Esophagus squamous epithelium (tissue), 5 donors: Measurements from ENCODE around the gene RERE. TPM values are rescaled to one million over a fixed set of nuclear protein-coding genes. Genes with fewer than 3 reads are reported as not detected.

Source experiments
- DNase-seq: peaks from one replicate; lab custom pipeline; 2025; lab: John Stamatoyannopoulos, UW
- H3K27ac ChIP-seq, 4 donors: fragments of 200-600 bp; sonication (generic); one replicate each; pipeline ENCODE4 v1.5.1; 2016 to 2019; ENCODE audit warnings: mild to moderate bottlenecking in 1 of 4
- H3K27me3 ChIP-seq, 4 donors: fragments of 200-600 bp; sonication (generic); 1 replicate in 3 of 4; 2 replicates in 1 of 4; pipeline versions ENCODE4 v1.5.1 to v1.6.0; 2017 to 2021; ENCODE audit warnings: antibody characterized with exemption in 1 of 4
- H3K36me3 ChIP-seq, 3 donors: fragments of 200-600 bp; sonication (generic); one replicate each; pipeline ENCODE4 v1.5.1; 2016 to 2019
- H3K4me1 ChIP-seq, 3 donors: fragments of 200-600 bp; sonication (generic); one replicate each; pipeline ENCODE4 v1.5.1; 2017 to 2019
- H3K4me3 ChIP-seq, 4 donors: fragments of 200-600 bp; sonication (generic); 1 replicate in 3 of 4; 2 replicates in 1 of 4; pipeline ENCODE4 v1.5.1; 2016 to 2019; ENCODE audit warnings: mild to moderate bottlenecking in 2 of 4, moderate library complexity in 1 of 4
- H3K9me3 ChIP-seq, 3 donors: fragments of 200-600 bp; sonication (generic); one replicate each; pipeline ENCODE4 v1.5.1; 2016 to 2019
- POLR2A ChIP-seq, 4 donors: fragments of 450-650 bp; IDR thresholded peaks; one replicate each; pipeline ENCODE4 v1.6.1; 2017; ENCODE audit warnings: antibody characterized with exemption in 4 of 4, mild to moderate bottlenecking in 4 of 4, moderate library complexity in 3 of 4
- WGBS, 2 donors: methylation state at CpG; one replicate each; pipeline ENCODE4 v1.1.5; 2018; 5-methylcytosine and 5-hydroxymethylcytosine counted together
- intact Hi-C: fragments of 100-400 bp; cut with DNase I; formaldehyde crosslinking; loops from one replicate; pipeline ENCODE4 v1.15.0; 2022
- total RNA-seq, 4 donors: library from RNA; depleted of rRNA; stranded (reverse); fragments of >200 nt; gene quantifications; one replicate each; pipeline ENCODE4 v1.1.0, GENCODE V29; 2016
- TF ChIP-seq, protein P1 (sequence below), 6 experiments: fragments of 450-650 bp in 4 of 6; fragments of 200-600 bp in 2 of 6; sonication (generic) in 2 of 6; IDR thresholded peaks; one replicate each; pipeline ENCODE4 v1.5.1; 2016 to 2019; ENCODE audit warnings: antibody characterized with exemption in 6 of 6, mild to moderate bottlenecking in 4 of 6, moderate library complexity in 4 of 6
- donor health status: DM: yes; HTN: yes; CAD: no.

The RERE gene
- total RNA-seq, 4 donors from 2014 or later = 27.5 to 56.6 (median 32.1) TPM

DNA sequence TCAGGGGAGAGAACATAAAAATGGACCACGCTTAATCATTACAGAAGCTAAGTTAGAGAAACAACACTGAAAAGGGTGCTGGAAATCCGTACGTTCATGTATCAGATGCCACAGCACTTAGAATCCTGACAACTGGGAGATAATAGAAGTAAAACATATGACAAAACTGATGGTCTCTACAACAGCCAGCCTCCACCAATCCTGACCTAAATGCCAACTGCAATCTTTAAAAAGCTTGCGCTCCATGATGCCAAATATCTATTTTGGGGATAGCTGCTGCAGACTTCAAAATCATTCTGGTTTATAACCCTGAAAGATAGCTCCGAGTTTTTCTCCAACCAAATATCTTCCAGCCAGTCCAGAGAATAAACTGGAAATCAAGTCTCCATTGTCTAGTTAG, 178.3 kb downstream of the RERE start:
- Histone ChIP-seq H3K4me1 (peaks cover 0 to 5% (median 0%) of the 10 kb centered on the region in 3 donors), H3K27me3 (no peaks in the 10 kb centered on the region), H3K4me3 (no peak overlapping the region), H3K36me3 (peaks cover 0 to 2% (median 0%) of the 10 kb centered on the region in 3 donors), H3K9me3 (no peaks in the 10 kb centered on the region), H3K27ac (no peak overlapping the region)
- DNase-seq = no peak
- intact Hi-C loops = no loop called here
- TF ChIP-seq, protein P1, sequence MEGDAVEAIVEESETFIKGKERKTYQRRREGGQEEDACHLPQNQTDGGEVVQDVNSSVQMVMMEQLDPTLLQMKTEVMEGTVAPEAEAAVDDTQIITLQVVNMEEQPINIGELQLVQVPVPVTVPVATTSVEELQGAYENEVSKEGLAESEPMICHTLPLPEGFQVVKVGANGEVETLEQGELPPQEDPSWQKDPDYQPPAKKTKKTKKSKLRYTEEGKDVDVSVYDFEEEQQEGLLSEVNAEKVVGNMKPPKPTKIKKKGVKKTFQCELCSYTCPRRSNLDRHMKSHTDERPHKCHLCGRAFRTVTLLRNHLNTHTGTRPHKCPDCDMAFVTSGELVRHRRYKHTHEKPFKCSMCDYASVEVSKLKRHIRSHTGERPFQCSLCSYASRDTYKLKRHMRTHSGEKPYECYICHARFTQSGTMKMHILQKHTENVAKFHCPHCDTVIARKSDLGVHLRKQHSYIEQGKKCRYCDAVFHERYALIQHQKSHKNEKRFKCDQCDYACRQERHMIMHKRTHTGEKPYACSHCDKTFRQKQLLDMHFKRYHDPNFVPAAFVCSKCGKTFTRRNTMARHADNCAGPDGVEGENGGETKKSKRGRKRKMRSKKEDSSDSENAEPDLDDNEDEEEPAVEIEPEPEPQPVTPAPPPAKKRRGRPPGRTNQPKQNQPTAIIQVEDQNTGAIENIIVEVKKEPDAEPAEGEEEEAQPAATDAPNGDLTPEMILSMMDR (IDR thresholded peaks at IDR 0.05) = no peak
- 88 to 91% methylated on average over 5 of the region's 5 CpGs for WGBS, 2 donors

DNA sequence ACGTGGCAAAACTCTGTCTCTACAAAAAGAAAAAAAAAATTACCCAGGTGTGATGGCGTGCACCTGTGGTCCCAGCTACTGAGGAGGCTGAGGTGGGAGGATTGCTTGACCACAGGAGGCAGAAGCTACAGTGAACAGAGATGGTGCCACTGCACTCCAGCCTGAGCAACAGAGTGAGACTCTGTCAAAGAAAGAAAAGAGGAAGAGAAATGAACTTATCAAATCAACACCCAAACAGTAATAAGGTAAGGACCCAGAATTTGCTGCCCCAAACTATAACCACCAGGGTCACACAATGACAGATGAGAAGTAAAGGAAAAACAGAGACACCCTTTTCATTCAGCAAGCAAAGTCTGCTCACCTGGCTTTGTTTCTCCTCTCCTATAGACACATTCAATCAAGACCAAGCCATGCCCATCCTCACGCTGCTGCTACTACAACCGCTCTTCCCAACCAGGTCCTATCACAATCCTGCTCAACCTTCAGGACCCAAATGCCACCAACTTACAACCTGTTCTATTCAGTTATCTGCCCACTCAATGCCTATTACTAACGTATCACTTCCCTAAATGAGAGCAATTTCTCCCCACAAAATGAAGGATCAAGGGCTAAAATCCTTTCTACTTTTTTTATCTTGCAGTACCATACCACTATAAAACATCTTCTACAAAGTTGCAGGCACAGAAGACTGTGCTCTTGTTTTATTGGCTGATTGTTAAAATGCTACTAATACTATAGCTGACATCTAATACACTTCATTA, 183.5 kb downstream of the RERE start:
- intact Hi-C loops = no loop called here
- no peaks in the 10 kb centered on the region for H3K27me3 ChIP-seq
- 87 to 96% methylated on average over 5 of the region's 5 CpGs for WGBS, 2 donors
- H3K4me3 ChIP-seq = no peak overlapping the region
- DNase-seq = no peak
- peaks cover 0 to 14% (median 0%) of the 10 kb centered on the region in 3 donors for H3K4me1 ChIP-seq
- H3K27ac ChIP-seq = no peak overlapping the region
- H3K9me3 ChIP-seq = no peaks in the 10 kb centered on the region
- peaks cover 0 to 4% (median 0%) of the 10 kb centered on the region in 3 donors for H3K36me3 ChIP-seq
- TF ChIP-seq, protein P1 (IDR thresholded peaks at IDR 0.05) = no peak
- TF ChIP-seq POLR2A (IDR thresholded peaks at IDR 0.05) = no peak

DNA sequence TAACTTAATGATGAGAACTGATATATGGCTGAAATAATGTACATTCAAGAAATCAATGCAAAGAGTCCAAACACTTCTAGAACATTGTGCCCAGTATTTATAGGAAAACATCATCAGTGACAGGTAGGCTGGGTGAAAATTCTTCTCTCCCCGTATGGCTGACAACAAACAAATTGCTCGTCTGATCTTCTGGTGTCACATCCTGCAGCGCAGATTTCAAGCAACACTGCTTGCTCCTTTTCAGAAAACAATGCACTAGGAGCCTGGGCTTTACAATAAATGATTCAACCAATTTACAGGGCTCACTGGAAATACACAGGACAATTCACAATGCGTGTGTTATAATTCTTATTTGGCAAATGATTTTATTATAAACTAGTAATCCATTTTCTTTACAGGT, 185.3 kb downstream of the RERE start:
- H3K4me3 ChIP-seq = no peak overlapping the region
- H3K27ac ChIP-seq = no peak overlapping the region
- intact Hi-C loops = no loop called here
- no peak for TF ChIP-seq POLR2A (IDR thresholded peaks at IDR 0.05)
- TF ChIP-seq, protein P1 (IDR thresholded peaks at IDR 0.05) = no peak
- peaks cover 0 to 15% (median 0%) of the 10 kb centered on the region in 3 donors for H3K4me1 ChIP-seq
- H3K36me3 ChIP-seq = peaks cover 0 to 4% (median 0%) of the 10 kb centered on the region in 3 donors
- WGBS, 2 donors = 75 to 76% methylated on average over 4 of the region's 4 CpGs
- H3K9me3 ChIP-seq = no peaks in the 10 kb centered on the region
- no peaks in the 10 kb centered on the region for H3K27me3 ChIP-seq
- no peak for DNase-seq

DNA sequence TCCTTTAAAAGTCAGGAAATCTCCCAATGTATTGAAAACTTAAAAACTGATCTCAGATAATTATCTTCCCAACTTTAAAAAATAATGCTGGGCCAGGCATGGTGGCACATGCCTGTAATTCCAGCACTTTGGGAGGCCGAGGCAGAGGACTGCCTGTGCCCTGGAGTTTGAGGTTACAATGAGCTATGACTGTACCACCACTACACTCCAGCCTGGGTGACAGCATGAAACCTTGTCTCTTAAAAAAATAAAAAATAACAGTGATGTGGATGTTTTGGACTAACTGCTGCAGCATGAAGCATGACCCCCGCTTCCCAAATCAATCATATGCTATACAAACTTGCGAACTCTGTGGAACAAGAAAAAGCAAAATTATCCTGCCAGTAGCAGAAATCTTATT, 186.3 kb downstream of the RERE start:
- Histone ChIP-seq H3K4me3 (no peak overlapping the region), H3K4me1 (peaks cover 0 to 15% (median 0%) of the 10 kb centered on the region in 3 donors), H3K27ac (no peak overlapping the region), H3K9me3 (no peaks in the 10 kb centered on the region), H3K36me3 (peaks cover 0 to 4% (median 0%) of the 10 kb centered on the region in 3 donors), H3K27me3 (no peaks in the 10 kb centered on the region)
- 94 to 98% methylated on average over 3 of the region's 3 CpGs for WGBS, 2 donors
- intact Hi-C loops = no loop called here
- DNase-seq = no peak
- TF ChIP-seq, protein P1 (IDR thresholded peaks at IDR 0.05) = no peak
- no peak for TF ChIP-seq POLR2A (IDR thresholded peaks at IDR 0.05)

DNA sequence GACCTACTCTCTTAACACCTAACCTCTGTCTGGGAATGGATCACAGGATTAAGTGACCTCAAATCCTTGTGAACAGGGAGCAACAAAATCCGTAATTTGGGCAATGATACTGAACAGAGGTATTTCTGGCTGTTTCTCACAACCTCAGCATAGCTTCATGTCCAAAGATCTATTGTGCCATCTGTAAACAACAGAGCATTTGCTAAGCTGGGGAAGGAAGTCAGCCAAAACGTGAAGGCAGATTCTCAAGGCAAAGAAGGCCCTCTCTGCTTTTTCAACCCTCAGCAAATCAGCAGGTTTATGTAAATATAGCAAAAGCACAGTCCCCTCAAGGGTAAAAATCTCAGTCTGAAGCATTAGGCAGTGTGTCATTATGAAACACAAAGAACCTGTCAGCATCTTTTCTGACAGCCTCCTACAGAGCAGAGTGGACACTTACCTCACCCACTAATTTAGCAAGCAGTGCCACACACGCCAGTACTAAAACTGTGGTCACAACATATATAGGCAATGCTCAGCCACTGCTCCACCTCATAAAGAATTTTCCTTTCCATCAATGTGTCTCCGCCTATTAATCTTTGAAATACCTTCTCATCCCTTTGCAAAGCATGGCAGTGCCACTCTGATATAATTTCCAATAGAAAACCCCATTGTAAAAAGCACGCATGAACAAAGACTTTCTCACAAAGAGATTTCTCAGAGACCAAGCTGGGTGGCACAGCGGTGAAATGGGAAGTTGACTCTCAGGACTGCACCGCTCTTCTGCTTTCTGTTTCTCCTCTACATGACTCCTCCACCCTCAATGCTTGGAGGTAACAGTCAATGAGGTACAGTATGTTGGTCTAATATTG, 188.0 kb downstream of the RERE start:
- Histone ChIP-seq H3K36me3 (peaks cover 0 to 4% (median 0%) of the 10 kb centered on the region in 3 donors), H3K27ac (peak overlapping the region in 2 of 4 donors; percentile 9 to 18)

More for the DNA sequence above, 188.0 kb downstream of the RERE start:
- 67 to 69% methylated on average over 7 of the region's 7 CpGs for WGBS, 2 donors
- intact Hi-C loops = no loop called here
- peaks cover 0 to 15% (median 0%) of the 10 kb centered on the region in 3 donors for H3K4me1 ChIP-seq
- TF ChIP-seq, protein P1 (IDR thresholded peaks at IDR 0.05) = no peak
- TF ChIP-seq POLR2A (IDR thresholded peaks at IDR 0.05) = no peak
- H3K27me3 ChIP-seq = no peaks in the 10 kb centered on the region
- no peaks in the 10 kb centered on the region for H3K9me3 ChIP-seq
- DNase-seq = no peak
- no peak overlapping the region for H3K4me3 ChIP-seq
